GM12873 (cell line): Measurements from ENCODE around the gene PLCD1.

Experiments
- TF ChIP-seq, protein P1 (sequence below): IDR thresholded peaks from 2 replicates; pipeline ENCODE4 v1.5.1; 2012; ENCODE audit warnings: low read depth, mild to moderate bottlenecking, moderate library complexity, low read length, control low read depth; ENCODE audit not compliant: insufficient read depth; ENCODE audit errors: missing control alignments

Gene PLCD1

DNA sequence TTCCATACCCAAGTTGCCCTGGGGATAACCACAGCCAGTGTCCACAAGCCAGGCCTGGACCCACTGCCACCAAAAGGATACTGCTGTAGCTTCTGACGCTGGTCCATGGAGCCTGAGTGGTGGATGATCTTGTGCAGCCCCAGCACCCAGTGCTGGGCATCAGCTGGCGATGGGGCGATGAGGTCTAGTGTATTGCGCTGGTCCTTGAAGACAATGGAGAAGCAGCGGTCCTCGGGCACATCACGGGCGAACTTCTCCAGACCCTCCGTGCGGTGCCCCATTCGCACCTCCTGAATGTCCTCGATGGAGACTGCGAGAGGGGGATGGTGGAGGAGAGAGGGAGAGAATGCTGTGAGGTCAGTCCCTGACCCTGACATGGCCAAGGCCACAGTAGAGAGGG, 13.0 kb downstream of the PLCD1 start:
- TF ChIP-seq, protein P1, sequence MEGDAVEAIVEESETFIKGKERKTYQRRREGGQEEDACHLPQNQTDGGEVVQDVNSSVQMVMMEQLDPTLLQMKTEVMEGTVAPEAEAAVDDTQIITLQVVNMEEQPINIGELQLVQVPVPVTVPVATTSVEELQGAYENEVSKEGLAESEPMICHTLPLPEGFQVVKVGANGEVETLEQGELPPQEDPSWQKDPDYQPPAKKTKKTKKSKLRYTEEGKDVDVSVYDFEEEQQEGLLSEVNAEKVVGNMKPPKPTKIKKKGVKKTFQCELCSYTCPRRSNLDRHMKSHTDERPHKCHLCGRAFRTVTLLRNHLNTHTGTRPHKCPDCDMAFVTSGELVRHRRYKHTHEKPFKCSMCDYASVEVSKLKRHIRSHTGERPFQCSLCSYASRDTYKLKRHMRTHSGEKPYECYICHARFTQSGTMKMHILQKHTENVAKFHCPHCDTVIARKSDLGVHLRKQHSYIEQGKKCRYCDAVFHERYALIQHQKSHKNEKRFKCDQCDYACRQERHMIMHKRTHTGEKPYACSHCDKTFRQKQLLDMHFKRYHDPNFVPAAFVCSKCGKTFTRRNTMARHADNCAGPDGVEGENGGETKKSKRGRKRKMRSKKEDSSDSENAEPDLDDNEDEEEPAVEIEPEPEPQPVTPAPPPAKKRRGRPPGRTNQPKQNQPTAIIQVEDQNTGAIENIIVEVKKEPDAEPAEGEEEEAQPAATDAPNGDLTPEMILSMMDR: no peak

DNA sequence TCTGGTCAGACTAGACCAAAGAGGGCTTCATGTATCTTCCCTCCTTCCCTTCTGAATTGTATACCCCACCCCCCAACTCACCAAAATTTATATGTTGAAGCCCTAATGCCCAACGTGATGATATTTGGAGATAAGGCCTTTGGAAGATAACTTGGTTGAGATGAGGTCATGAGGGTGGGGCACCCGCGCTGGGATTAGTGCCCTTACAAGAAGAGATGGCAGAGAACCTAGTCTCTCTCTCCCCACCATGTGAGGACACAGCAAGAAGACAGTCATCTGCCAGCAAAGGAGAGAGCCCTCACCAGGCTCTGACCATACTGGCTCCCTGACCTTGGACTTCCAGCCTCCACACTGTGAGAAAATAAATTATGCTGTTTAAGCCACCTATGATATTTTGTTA, 13.5 kb downstream of the PLCD1 start:
- TF ChIP-seq, protein P1: no peak

DNA sequence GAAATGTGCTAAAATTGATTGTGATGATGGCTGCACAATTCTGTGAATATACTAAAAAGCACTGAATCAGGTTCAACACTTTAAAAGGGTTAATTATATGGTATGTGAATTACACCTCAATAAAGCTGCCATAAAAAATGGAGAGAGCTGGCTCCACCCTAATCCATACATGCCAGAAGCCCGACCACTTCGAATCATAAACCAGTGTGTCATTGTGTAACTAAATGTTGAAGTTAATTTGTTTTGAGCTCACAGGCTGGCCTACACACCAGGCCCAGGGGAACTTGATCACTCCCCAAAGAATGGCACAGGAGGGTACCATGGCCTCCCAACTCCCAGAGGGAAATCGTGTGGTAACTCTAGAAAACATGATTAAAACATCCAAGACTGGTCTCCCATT, 14.0 kb downstream of the PLCD1 start:
- TF ChIP-seq, protein P1: no peak

DNA sequence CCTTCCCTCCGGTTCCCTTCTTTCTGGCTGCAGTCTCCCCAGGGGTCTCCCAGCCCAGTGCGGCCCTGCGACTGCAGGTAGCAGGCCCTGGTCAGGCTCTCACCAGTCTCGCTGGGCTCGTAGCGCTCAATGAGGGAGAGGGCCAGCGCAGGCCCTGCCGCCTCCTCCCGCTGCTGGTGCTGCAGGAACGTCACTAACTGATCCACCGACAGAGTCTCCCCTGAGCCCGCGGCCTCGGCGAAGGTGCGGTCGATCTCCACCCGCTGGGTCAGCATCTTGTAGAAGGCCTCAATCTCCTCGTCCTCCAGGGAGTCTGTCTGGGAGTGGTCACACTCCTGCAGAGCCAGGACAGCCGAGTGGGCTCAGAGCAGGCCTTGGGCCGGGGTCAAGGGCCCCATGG, 18.3 kb downstream of the PLCD1 start:
- TF ChIP-seq, protein P1: no peak

DNA sequence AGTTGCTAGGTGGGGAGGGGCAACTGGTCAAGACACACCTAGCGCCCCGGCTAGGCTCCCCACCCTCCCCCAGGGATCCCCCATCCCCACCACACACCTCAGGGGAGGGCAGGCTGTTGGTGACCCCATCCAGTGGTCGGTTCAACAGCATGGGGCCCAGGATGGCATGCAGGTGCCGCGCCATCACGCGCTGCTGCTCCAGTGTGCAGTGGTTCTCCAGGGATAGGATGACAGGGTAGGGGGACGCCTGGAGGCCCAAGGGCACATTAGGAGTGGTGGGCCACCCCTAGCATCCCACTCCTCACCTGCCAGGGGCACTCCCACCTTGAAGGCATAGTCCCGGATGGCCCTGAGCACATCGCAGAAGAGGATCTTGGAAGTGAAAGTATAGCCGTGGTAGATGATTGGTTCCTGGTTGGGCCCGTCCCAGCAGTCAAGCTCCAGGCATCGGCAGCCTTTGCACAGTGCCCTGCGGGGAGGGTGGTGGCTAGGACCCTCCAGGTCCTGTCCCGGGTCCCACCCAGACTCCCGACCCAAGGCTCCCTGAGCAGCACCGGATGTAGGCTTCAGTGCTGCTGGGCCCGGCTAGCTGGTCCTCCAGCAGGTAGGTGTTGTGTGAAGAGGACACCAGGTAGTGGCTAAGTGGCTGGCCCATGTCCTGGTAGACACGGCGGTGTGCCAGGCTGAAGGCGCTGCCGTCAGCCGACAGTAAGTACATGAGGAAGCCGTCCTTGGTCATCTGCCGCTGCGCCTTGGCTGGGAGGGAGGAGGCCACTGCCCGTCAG, 19.4 kb downstream of the PLCD1 start:
- TF ChIP-seq, protein P1: no peak

DNA sequence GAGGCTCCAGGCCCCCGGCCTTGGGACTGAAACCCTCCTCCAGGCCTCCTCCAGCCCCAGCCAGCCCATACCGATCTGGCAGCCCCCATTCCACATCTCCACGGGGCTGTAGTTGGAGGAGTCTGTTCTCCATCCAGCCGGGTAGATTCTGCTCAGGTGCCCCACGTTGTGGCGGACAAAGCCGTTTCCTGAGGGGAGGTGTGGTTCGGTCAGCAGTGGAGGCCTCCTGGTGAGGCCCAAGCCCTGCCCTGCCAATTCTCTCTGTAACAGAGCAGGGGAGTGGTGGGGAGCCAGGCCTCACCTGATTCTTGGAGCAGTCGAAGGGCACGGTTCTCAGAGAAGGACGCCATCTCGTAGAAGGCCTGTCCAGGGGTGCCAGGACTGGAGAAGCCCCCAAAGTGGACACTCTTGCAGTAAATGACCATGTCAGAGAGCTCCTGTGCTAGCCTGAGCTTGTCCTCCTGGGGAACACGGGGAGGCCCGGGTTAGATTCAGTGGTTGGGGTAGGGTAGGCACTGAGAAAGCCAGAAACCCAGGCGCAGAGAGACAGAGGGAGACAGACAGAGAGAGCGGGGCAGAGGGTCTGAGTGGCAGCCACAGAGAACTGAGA, 20.4 kb downstream of the PLCD1 start:
- TF ChIP-seq, protein P1: no peak

DNA sequence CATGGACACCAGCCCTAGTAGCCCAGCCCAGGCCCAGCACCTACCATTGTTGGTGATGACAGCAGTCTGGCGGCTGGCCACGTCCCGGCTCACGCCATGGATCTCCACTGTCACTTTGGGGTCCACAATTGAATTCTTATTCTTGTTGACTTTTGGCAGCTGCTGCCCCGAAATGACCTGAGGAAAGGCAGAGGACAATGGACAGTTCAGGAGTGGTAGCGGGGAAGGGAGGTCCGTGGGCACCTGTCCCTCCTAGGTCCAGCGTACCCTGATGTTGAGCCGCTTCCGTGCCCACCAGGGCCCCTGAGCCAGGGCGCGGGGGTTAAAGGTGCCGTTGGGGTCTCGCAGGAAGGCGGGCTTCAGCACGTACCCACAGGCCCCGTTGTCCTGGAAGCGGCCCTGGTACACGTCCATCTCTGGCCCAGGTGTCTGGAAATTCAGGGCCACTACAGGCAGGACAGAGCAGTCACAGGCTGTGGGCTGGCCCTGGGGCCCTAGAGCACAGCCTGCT, 21.2 kb downstream of the PLCD1 start:
- TF ChIP-seq, protein P1: no peak
